Peyer's patch (tissue), 4 donors: Measurements from ENCODE around the gene VMO1.

Experiments
- POLR2A ChIP-seq, 2 donors: fragments of 450-650 bp; IDR thresholded peaks; one replicate each; pipeline ENCODE4 v1.5.1; 2017; ENCODE audit warnings: antibody characterized with exemption in 2 of 2, mild to moderate bottlenecking in 2 of 2, moderate library complexity in 2 of 2
- TF ChIP-seq, protein P1 (sequence below), 6 experiments: fragments of 450-650 bp in 4 of 6; fragments of 200-600 bp in 2 of 6; sonication (generic) in 1 of 6; IDR thresholded peaks; one replicate each; pipeline ENCODE4 v1.5.1; 2017 to 2019; ENCODE audit warnings: antibody characterized with exemption in 6 of 6, mild to moderate bottlenecking in 3 of 6, moderate library complexity in 1 of 6

DNA sequence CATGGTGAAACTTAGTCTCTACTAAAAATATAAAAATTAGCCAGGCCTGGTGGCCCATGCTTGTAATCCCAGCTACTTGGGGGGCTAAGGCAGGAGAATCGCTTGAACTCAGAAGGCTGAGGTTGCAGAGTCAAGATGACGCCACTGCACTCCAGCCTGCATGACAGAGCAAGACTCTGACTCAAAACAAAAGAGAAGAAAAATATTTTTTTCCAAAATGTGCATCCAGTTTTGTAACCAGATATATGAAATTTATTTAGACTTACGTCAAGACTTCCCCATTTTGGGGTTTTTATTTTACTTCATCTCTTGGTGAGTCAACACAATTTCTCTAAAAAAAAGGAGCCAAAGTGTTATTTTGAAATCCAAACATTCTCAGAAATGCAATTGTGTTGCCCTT, 20.0 kb downstream of the VMO1 start:
- TF ChIP-seq, protein P1, sequence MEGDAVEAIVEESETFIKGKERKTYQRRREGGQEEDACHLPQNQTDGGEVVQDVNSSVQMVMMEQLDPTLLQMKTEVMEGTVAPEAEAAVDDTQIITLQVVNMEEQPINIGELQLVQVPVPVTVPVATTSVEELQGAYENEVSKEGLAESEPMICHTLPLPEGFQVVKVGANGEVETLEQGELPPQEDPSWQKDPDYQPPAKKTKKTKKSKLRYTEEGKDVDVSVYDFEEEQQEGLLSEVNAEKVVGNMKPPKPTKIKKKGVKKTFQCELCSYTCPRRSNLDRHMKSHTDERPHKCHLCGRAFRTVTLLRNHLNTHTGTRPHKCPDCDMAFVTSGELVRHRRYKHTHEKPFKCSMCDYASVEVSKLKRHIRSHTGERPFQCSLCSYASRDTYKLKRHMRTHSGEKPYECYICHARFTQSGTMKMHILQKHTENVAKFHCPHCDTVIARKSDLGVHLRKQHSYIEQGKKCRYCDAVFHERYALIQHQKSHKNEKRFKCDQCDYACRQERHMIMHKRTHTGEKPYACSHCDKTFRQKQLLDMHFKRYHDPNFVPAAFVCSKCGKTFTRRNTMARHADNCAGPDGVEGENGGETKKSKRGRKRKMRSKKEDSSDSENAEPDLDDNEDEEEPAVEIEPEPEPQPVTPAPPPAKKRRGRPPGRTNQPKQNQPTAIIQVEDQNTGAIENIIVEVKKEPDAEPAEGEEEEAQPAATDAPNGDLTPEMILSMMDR (IDR thresholded peaks at IDR 0.05) = no peak
- TF ChIP-seq POLR2A (IDR thresholded peaks at IDR 0.05) = no peak
